ENCODE measurements around the gene MED19.
A peak's percentile ranks its signal among the peaks of the same experiment; 100 is the strongest.

MED19 gene

DNA sequence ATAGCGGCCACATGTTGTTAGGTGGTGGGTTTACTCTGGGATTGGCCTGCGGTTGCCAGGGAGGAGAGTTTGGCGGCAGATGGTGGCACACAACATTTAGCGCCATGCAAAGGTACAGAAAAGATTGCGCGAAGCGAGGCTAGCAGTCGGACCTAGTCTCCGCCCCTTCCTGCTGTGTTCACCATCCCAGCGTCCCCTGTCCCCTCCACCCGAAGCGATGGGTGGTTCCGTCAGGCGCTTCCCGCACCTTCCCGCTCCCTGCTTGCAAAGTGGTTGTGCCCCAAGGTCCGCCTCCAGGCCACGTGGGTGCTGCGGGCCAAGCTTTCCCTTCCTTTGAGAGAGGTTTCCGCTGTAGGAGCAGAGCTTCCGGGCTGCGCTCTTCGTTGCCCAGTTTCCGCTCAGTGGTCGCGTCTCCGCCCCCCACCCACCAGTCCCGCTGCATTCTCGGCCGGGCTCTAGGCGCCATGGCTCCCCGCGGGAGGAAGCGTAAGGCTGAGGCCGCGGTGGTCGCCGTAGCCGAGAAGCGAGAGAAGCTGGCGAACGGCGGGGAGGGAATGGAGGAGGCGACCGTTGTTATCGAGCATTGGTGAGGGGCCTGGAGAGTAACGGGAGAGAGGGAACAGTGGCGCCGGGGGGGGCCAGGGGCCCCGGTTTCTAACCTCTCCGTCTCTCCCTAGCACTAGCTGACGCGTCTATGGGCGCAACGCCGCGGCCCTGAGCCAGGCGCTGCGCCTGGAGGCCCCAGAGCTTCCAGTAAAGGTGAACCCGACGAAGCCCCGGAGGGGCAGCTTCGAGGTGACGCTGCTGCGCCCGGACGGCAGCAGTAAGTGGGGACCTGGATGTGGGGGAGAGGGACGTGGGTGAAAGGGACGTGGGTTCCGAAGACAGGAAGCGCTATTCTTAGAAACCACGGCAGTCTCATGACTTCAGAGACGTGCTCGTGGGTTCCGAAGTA is 29.4 kb upstream of the MED19 start, which contains the start of gene SELENOH:
Gene SELENOH, plus strand, starts transcription at position 360 of the 955 bp plus-strand sequence. Its CDS starts 105 bp downstream, at position 465.
- peaks cover 69% of the 10 kb centered on the region for H3K36me3 ChIP-seq (ENCODE audit: insufficient read depth, low read length)
- no peaks in the 10 kb centered on the region for H3K9me3 ChIP-seq (ENCODE audit: low read length)
- H3K9ac ChIP-seq (ENCODE audit: low read length), result peak within 1 kb of the TSS; percentile 99
- H3F3A ChIP-seq (ENCODE audit: insufficient read depth, low read length), result no peaks in the 10 kb centered on the region
- peak within 1 kb of the TSS; percentile 98 for H3K4me3 ChIP-seq (ENCODE audit: low read depth, low read length, poor library complexity, severe bottlenecking)
- H4K20me1 ChIP-seq (ENCODE audit: insufficient read depth, low read length), result no peaks in the 10 kb centered on the region
- no peaks in the 10 kb centered on the region for H3K9me2 ChIP-seq (ENCODE audit: low read depth, low read length)
- peak within 1 kb of the TSS; percentile 89 for H3K4me2 ChIP-seq (ENCODE audit: low read length)
- TF ChIP-seq EZH2 (IDR thresholded peaks at IDR 0.05; ENCODE audit: borderline replicate concordance, low read length), result no peak
- TF ChIP-seq CTCF (IDR thresholded peaks at IDR 0.05; ENCODE audit: low read length), result no peak
- H3K79me2 ChIP-seq (ENCODE audit: insufficient read depth, low read length), result peaks cover 12% of the 10 kb centered on the region
- H2AFZ ChIP-seq (ENCODE audit: low read length), result peak within 1 kb of the TSS; percentile 75; the same call in 1 of the 2 replicates
- H3K4me1 ChIP-seq (ENCODE audit: insufficient read depth, low read length, severe bottlenecking), result peaks cover 17% of the 10 kb centered on the region
- no peaks in the 10 kb centered on the region for H3K27me3 ChIP-seq (ENCODE audit: insufficient read depth, low read length)
- peak within 1 kb of the TSS; percentile 89 for H3K27ac ChIP-seq (ENCODE audit: low read depth, low read length, poor library complexity, severe bottlenecking)

GRCh38 chr11:57735619-57736298 is 23.7 kb upstream of the MED19 start:
- H3K36me3 ChIP-seq (ENCODE audit: insufficient read depth, low read length), result peaks cover 51% of the 10 kb centered on the region
- H3K27me3 ChIP-seq (ENCODE audit: insufficient read depth, low read length), result no peaks in the 10 kb centered on the region
- no peak overlapping the region for H3K4me2 ChIP-seq (ENCODE audit: low read length)
- H2AFZ ChIP-seq (ENCODE audit: low read length), result no peak overlapping the region
- no peaks in the 10 kb centered on the region for H4K20me1 ChIP-seq (ENCODE audit: insufficient read depth, low read length)
- no peak overlapping the region for H3K9ac ChIP-seq (ENCODE audit: low read length)
- H3K9me3 ChIP-seq (ENCODE audit: low read length), result no peaks in the 10 kb centered on the region
- TF ChIP-seq EZH2 (IDR thresholded peaks at IDR 0.05; ENCODE audit: borderline replicate concordance, low read length), result no peak
- TF ChIP-seq CTCF (IDR thresholded peaks at IDR 0.05; ENCODE audit: low read length), result no peak
- peaks cover 3% of the 10 kb centered on the region for H3K4me1 ChIP-seq (ENCODE audit: insufficient read depth, low read length, severe bottlenecking)
- no peaks in the 10 kb centered on the region for H3F3A ChIP-seq (ENCODE audit: insufficient read depth, low read length)
- no peak overlapping the region for H3K4me3 ChIP-seq (ENCODE audit: low read depth, low read length, poor library complexity, severe bottlenecking)
- H3K79me2 ChIP-seq (ENCODE audit: insufficient read depth, low read length), result peaks cover 23% of the 10 kb centered on the region
- peak overlapping the region; percentile 35 for H3K27ac ChIP-seq (ENCODE audit: low read depth, low read length, poor library complexity, severe bottlenecking)
- H3K9me2 ChIP-seq (ENCODE audit: low read depth, low read length), result no peaks in the 10 kb centered on the region

DNA sequence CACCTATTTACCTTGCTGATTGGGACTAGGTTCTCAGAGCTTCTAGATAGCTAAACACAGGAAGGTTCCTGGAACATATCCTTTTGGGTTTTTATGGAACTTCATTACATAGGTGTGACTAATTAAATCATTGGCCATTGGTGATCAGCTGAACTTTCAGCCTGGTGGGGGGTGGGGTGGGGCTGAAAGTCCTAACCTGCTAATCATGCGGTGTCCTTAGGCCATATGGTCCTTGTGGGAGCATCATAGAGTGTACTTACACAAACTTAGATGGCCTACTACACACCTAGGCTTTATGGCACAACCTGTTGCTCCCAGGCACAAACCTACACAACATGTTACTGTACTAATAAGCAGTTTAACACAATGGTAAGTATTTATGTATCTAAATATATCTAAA is 20.6 kb upstream of the MED19 start:
- Histone ChIP-seq H3K9me2 (ENCODE audit: low read depth, low read length) (no peaks in the 10 kb centered on the region), H3F3A (ENCODE audit: insufficient read depth, low read length) (no peaks in the 10 kb centered on the region), H3K9me3 (ENCODE audit: low read length) (no peaks in the 10 kb centered on the region), H3K27me3 (ENCODE audit: insufficient read depth, low read length) (no peaks in the 10 kb centered on the region), H4K20me1 (ENCODE audit: insufficient read depth, low read length) (no peaks in the 10 kb centered on the region), H3K9ac (ENCODE audit: low read length) (no peak overlapping the region), H3K36me3 (ENCODE audit: insufficient read depth, low read length) (peaks cover 33% of the 10 kb centered on the region), H3K4me2 (ENCODE audit: low read length) (no peak overlapping the region), H3K27ac (ENCODE audit: low read depth, low read length, poor library complexity, severe bottlenecking) (no peak overlapping the region), H3K4me3 (ENCODE audit: low read depth, low read length, poor library complexity, severe bottlenecking) (no peak overlapping the region), H2AFZ (ENCODE audit: low read length) (no peak overlapping the region), H3K4me1 (ENCODE audit: insufficient read depth, low read length, severe bottlenecking) (peaks cover 23% of the 10 kb centered on the region), H3K79me2 (ENCODE audit: insufficient read depth, low read length) (peaks cover 40% of the 10 kb centered on the region)
- TF ChIP-seq CTCF (IDR thresholded peaks at IDR 0.05; ENCODE audit: low read length) (no peak), EZH2 (IDR thresholded peaks at IDR 0.05; ENCODE audit: borderline replicate concordance, low read length) (no peak)
